Measurements from ENCODE around the gene MAGEA8.
"Not testable (repeated sequence)": the region's sequence is repeated elsewhere in the genome, so short reads cannot be mapped to it uniquely, and the experiment has no call there.

The MAGEA8 gene

GRCh38 chrX:149881081-149881711, at the start of gene MAGEA8:
MAGEA8 (plus strand) TSS chrX:149881183; CDS start chrX:149884273, 3,090 bp downstream.
- no peak for DNase-seq (ENCODE audit: low spot score)

GRCh38 chrX:149831473-149831872, 49.5 kb upstream of the MAGEA8 start:
- DNase-seq (ENCODE audit: low spot score) = no peak

- DNase-seq (ENCODE audit: low spot score) = not testable (repeated sequence)
These were observed 44.3 kb upstream of the MAGEA8 start for GRCh38 chrX:149836728-149837127.

GRCh38 chrX:149837167-149837566, 43.8 kb upstream of the MAGEA8 start:
- no peak for DNase-seq (ENCODE audit: low spot score)

- DNase-seq (ENCODE audit: low spot score) = no peak
These were observed 43.3 kb upstream of the MAGEA8 start for GRCh38 chrX:149837639-149838038.

GRCh38 chrX:149841929-149842328, 39.1 kb upstream of the MAGEA8 start:
- no peak for DNase-seq (ENCODE audit: low spot score)

GRCh38 chrX:149845385-149845784, 35.6 kb upstream of the MAGEA8 start:
- no peak for DNase-seq (ENCODE audit: low spot score)

GRCh38 chrX:149846789-149847188, 34.2 kb upstream of the MAGEA8 start:
- DNase-seq (ENCODE audit: low spot score) = no peak

GRCh38 chrX:149848855-149849254, 32.1 kb upstream of the MAGEA8 start:
- DNase-seq (ENCODE audit: low spot score) = no peak

- DNase-seq (ENCODE audit: low spot score) = no peak
These were observed 31.2 kb upstream of the MAGEA8 start for GRCh38 chrX:149849787-149850186.

GRCh38 chrX:149851864-149852263, 29.1 kb upstream of the MAGEA8 start:
- DNase-seq (ENCODE audit: low spot score) = no peak

- no peak for DNase-seq (ENCODE audit: low spot score)
These were observed 27.1 kb upstream of the MAGEA8 start for GRCh38 chrX:149853925-149854324.

GRCh38 chrX:149858592-149858991, 22.4 kb upstream of the MAGEA8 start:
- no peak for DNase-seq (ENCODE audit: low spot score)

GRCh38 chrX:149860445-149860844, 20.5 kb upstream of the MAGEA8 start:
- DNase-seq (ENCODE audit: low spot score) = no peak

GRCh38 chrX:149865390-149865789, 15.6 kb upstream of the MAGEA8 start:
- DNase-seq (ENCODE audit: low spot score) = no peak

GRCh38 chrX:149867488-149867887, 13.5 kb upstream of the MAGEA8 start:
- DNase-seq (ENCODE audit: low spot score) = no peak

GRCh38 chrX:149870840-149871239, 10.1 kb upstream of the MAGEA8 start:
- DNase-seq (ENCODE audit: low spot score) = no peak

GRCh38 chrX:149871433-149871832, 9.6 kb upstream of the MAGEA8 start:
- no peak for DNase-seq (ENCODE audit: low spot score)

GRCh38 chrX:149871940-149872339, 9.0 kb upstream of the MAGEA8 start:
- no peak for DNase-seq (ENCODE audit: low spot score)

- DNase-seq (ENCODE audit: low spot score) = no peak
These were observed 3.8 kb upstream of the MAGEA8 start for GRCh38 chrX:149877157-149877556.

- DNase-seq (ENCODE audit: low spot score) = no peak
These were observed 3.3 kb upstream of the MAGEA8 start for GRCh38 chrX:149877636-149878035.

GRCh38 chrX:149890828-149891227, 9.8 kb downstream of the MAGEA8 start:
- not testable (repeated sequence) for DNase-seq (ENCODE audit: low spot score)

GRCh38 chrX:149898554-149898953, 17.6 kb downstream of the MAGEA8 start:
- DNase-seq (ENCODE audit: low spot score) = no peak

Data from hepatic stellate cell (primary cell).